HUES64 (cell line): ENCODE measurements around the gene CTRB2.
"Not testable (repeated sequence)": the region's sequence is repeated elsewhere in the genome, so short reads cannot be mapped to it uniquely, and the experiment has no call there.

ENCODE experiments used
- H3K27ac ChIP-seq: 2 replicates; pipeline ENCODE4 v1.7.0; 2013; ENCODE audit warnings: low read depth, low read length, inconsistent platforms
- H3K27me3 ChIP-seq: 2 replicates; pipeline ENCODE4 v1.6.1; 2013; ENCODE audit warnings: mild to moderate bottlenecking, low read length; ENCODE audit not compliant: insufficient read depth
- H3K36me3 ChIP-seq: 2 replicates; pipeline ENCODE4 v1.6.1; 2013; ENCODE audit warnings: mild to moderate bottlenecking, low read length; ENCODE audit not compliant: insufficient read depth
- H3K4me1 ChIP-seq: 2 replicates; pipeline ENCODE4 v1.6.1; 2013; ENCODE audit warnings: mild to moderate bottlenecking, low read length, moderate library complexity; ENCODE audit not compliant: insufficient read depth
- H3K4me3 ChIP-seq: 2 replicates; pipeline ENCODE4 v1.5.1; 2013; ENCODE audit warnings: mild to moderate bottlenecking, low read length, moderate library complexity
- H3K9ac ChIP-seq: 2 replicates; pipeline ENCODE4 v1.6.1; 2013; ENCODE audit warnings: mild to moderate bottlenecking, low read depth, low read length
- H3K9me3 ChIP-seq: 2 replicates; pipeline ENCODE4 v1.6.1; 2013; ENCODE audit warnings: low read depth, low read length; ENCODE audit not compliant: insufficient read depth
- WGBS: fragments of 150-250, 120-280 bp; methylation state at CpG from one replicate; pipeline ENCODE4 v1.1.7; 2013; ENCODE audit warnings: missing lambda C conversion rate; 5-methylcytosine and 5-hydroxymethylcytosine counted together

Gene CTRB2

GRCh38 chr16:75223129-75223528 lies 16.2 kb upstream of the CTRB2 start:
- H3K4me1 ChIP-seq, H3K36me3 ChIP-seq, H3K9me3 ChIP-seq, H3K27me3 ChIP-seq, H3K27ac ChIP-seq, H3K9ac ChIP-seq, H3K4me3 ChIP-seq: not testable (repeated sequence)
- 87% methylated on average over 8 of the region's 20 CpGs for WGBS

GRCh38 chr16:75222271-75222783 lies 15.4 kb upstream of the CTRB2 start:
- Histone ChIP-seq H3K27ac (no peak overlapping the region), H3K4me1 (no peaks in the 10 kb centered on the region), H3K4me3 (no peak overlapping the region), H3K27me3 (no peaks in the 10 kb centered on the region), H3K9me3 (no peaks in the 10 kb centered on the region), H3K36me3 (no peaks in the 10 kb centered on the region), H3K9ac (no peak overlapping the region)
- 93% methylated on average over 14 of the region's 16 CpGs for WGBS

GRCh38 chr16:75219838-75220237 lies 12.9 kb upstream of the CTRB2 start:
- 85% methylated on average over 5 of the region's 5 CpGs for WGBS
- H3K36me3 ChIP-seq, result no peaks in the 10 kb centered on the region
- no peaks in the 10 kb centered on the region for H3K4me1 ChIP-seq
- H3K27me3 ChIP-seq, result no peaks in the 10 kb centered on the region
- H3K27ac ChIP-seq, result no peak overlapping the region
- H3K4me3 ChIP-seq, result no peak overlapping the region
- H3K9ac ChIP-seq, result no peak overlapping the region
- no peaks in the 10 kb centered on the region for H3K9me3 ChIP-seq

GRCh38 chr16:75219088-75219487 lies 12.1 kb upstream of the CTRB2 start:
- Histone ChIP-seq H3K9me3 (no peaks in the 10 kb centered on the region), H3K27me3 (no peaks in the 10 kb centered on the region), H3K9ac (no peak overlapping the region), H3K4me3 (no peak overlapping the region), H3K36me3 (no peaks in the 10 kb centered on the region), H3K4me1 (no peaks in the 10 kb centered on the region), H3K27ac (no peak overlapping the region)
- 86% methylated on average over 4 of the region's 4 CpGs for WGBS

- Histone ChIP-seq H3K4me1 (no peaks in the 10 kb centered on the region), H3K27ac (no peak within 1 kb of the TSS), H3K9ac (no peak within 1 kb of the TSS), H3K36me3 (no peaks in the 10 kb centered on the region), H3K9me3 (no peaks in the 10 kb centered on the region), H3K27me3 (no peaks in the 10 kb centered on the region), H3K4me3 (no peak within 1 kb of the TSS)
- WGBS, result 87% methylated on average over 19 of the region's 19 CpGs
These were observed 11.5 kb upstream of the CTRB2 start, which contains the start of gene CTRB1 for GRCh38 chr16:75218256-75219076. Gene CTRB1, plus strand, starts transcription at chr16:75218988. Its CDS starts 20 bp downstream, at chr16:75219008.

- no peaks in the 10 kb centered on the region for H3K36me3 ChIP-seq
- 93% methylated on average over 11 of the region's 11 CpGs for WGBS
- H3K4me1 ChIP-seq, result no peaks in the 10 kb centered on the region
- no peak overlapping the region for H3K9ac ChIP-seq
- no peak overlapping the region for H3K4me3 ChIP-seq
- no peak overlapping the region for H3K27ac ChIP-seq
- no peaks in the 10 kb centered on the region for H3K9me3 ChIP-seq
- no peaks in the 10 kb centered on the region for H3K27me3 ChIP-seq
These were observed 10.5 kb upstream of the CTRB2 start for GRCh38 chr16:75217389-75217851.

- Histone ChIP-seq H3K9me3 (no peaks in the 10 kb centered on the region), H3K36me3 (no peaks in the 10 kb centered on the region), H3K4me1 (no peaks in the 10 kb centered on the region), H3K27me3 (no peaks in the 10 kb centered on the region), H3K4me3 (no peak overlapping the region), H3K27ac (no peak overlapping the region), H3K9ac (no peak overlapping the region)
- WGBS, result 92% methylated on average over 7 of the region's 7 CpGs
These were observed 9.6 kb upstream of the CTRB2 start for GRCh38 chr16:75216576-75216975.

- Histone ChIP-seq H3K36me3 (no peaks in the 10 kb centered on the region), H3K4me3 (no peak overlapping the region), H3K9ac (no peak overlapping the region), H3K9me3 (no peaks in the 10 kb centered on the region), H3K27ac (no peak overlapping the region), H3K27me3 (no peaks in the 10 kb centered on the region), H3K4me1 (no peaks in the 10 kb centered on the region)
- WGBS, result 89% methylated on average over 2 of the region's 2 CpGs
These were observed 9.2 kb upstream of the CTRB2 start for GRCh38 chr16:75216127-75216526.

GRCh38 chr16:75211286-75211685 lies 4.3 kb upstream of the CTRB2 start:
- H3K27ac ChIP-seq, H3K27me3 ChIP-seq, H3K36me3 ChIP-seq, H3K9ac ChIP-seq, H3K9me3 ChIP-seq, H3K4me3 ChIP-seq, H3K4me1 ChIP-seq: not testable (repeated sequence)
- 95% methylated on average over 10 of the region's 10 CpGs for WGBS

GRCh38 chr16:75209944-75210343 lies 3.0 kb upstream of the CTRB2 start:
- Histone ChIP-seq H3K9me3 (no peaks in the 10 kb centered on the region), H3K27ac (no peak overlapping the region), H3K4me1 (no peaks in the 10 kb centered on the region), H3K4me3 (no peak overlapping the region), H3K27me3 (no peaks in the 10 kb centered on the region), H3K9ac (no peak overlapping the region), H3K36me3 (no peaks in the 10 kb centered on the region)
- 94% methylated on average over 5 of the region's 5 CpGs for WGBS

GRCh38 chr16:75209514-75209913 lies 2.6 kb upstream of the CTRB2 start:
- H3K27me3 ChIP-seq, H3K27ac ChIP-seq, H3K9me3 ChIP-seq, H3K36me3 ChIP-seq, H3K4me3 ChIP-seq, H3K9ac ChIP-seq, H3K4me1 ChIP-seq: not testable (repeated sequence)
- WGBS, result 92% methylated on average over 5 of the region's 7 CpGs
